ENCODE measurements around the gene MKNK1.

Gene MKNK1

DNA sequence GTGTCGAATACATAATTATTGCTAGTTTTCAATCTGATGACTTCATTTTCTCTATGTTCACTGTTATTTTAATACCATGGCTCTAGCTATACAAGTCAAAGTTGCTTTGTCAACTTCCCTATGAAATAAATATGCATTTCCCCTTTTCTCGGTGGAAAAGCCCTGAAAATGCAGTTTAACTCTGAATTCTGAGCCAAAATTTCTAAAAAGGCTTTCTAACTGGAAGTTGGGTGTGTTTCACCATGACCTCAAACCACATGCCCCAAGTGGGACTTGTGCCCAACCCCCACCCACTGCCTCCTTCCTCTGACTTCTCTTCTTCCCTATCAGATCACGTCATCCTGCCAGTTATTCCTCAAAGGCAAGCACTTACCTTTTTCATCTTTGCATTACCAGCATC, 8.9 kb downstream of the MKNK1 start:
- no peak for DNase-seq (ENCODE audit: low spot score)

DNA sequence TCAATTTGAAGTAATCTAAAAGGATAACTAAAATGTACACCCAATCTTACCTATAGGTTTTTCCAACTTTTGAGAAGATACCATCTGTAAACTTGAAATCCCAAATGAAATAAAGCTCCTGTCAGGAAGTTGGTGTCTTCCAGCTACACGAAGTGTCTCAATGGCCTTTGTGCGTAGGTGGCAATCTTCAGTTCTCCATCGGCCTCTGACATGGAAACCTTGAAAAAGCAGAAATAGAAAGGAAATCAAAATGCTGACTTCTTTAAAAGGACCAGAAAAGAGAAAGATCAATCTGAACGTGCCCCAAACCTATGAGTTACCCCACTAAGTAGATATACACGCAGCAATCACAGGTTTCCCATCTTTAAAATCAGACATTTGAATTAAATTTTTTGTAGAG, 10.0 kb downstream of the MKNK1 start:
- DNase-seq (ENCODE audit: low spot score) = no peak

DNA sequence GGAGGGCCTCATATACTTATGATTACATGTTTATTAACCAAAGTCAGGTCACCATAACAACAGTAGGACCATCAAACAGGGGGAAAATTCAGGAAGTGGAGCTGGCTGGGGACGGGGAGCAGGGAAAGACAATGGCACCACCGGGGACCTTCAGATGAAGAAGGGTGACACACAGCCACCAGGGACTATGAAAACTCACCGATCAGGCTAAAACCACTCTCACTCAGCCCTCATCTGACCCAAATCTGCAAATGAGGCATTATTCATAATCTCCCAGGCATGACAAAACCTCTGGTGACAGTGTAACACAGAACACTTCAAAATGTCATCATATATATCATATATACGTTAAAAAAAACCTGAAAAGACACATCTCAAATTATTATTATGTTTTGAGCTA, 11.2 kb downstream of the MKNK1 start:
- no peak for DNase-seq (ENCODE audit: low spot score)

DNA sequence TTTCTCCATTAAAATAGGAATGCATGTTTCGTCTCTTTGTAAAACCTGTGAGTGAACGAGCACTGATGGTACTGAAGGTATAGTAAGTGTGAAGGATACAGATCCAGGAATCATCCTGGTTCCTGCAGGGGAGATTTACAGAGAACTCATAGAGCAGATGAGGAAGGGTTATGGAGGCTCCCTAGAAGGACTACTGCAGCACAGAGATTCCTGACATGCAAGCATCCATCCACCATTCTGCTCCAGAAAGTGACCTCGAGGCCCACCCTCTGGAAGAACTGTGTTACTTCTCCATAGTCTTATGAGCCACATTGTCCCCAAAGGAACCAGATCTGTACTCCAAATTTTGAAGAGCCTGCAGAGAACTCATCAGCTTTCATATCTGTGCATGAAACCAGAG, 14.5 kb downstream of the MKNK1 start:
- no peak for DNase-seq (ENCODE audit: low spot score)

DNA sequence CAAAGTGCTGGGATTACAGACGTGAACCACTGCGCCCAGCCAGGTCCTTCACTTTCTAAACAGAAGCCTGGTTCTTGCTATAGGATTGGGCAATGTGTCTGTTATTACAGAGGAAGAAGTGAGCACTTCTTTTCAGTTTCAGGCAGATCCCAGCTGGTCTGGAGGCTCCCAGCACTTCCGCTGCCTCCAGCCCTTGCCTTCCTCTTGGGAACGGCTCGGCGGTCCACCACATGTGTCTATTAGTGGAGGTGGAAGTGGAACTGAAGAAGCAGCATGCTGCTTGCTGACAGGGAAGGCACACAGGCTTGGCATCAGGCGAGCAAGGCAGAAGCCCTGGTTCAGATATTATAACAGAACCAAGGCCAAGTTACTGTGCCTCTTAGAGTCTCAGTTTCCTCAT, 17.0 kb downstream of the MKNK1 start:
- no peak for DNase-seq (ENCODE audit: low spot score)

DNA sequence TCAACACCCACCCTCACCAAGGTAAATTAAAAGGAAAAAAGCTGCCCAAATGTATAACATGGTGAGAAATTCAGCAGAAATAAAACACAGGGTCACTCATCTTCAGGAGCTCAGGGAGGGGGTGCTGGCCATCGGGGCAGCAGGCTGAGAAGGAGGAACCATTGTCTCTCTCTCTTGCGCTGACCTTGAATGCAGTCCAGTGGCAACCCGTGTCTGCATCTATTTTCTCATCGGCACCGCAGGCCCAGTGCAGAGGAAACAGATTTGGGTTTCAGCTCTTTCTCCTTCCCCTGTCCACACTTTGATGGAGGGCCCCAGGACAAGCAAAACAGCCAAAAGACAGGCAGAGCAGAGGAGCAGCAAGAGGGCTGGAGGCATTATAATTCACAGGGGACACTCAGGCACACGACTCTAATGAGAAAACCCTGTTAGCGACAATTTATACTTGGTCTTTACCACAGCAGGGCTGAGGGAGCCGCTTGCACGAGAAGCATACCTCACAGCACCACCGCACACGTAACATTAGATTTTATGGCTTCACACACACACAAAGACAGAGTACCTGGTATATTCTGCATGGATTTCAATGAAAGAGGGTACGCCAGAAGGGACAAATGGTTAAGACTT, 18.6 kb downstream of the MKNK1 start:
- DNase-seq (ENCODE audit: low spot score) = no peak

DNA sequence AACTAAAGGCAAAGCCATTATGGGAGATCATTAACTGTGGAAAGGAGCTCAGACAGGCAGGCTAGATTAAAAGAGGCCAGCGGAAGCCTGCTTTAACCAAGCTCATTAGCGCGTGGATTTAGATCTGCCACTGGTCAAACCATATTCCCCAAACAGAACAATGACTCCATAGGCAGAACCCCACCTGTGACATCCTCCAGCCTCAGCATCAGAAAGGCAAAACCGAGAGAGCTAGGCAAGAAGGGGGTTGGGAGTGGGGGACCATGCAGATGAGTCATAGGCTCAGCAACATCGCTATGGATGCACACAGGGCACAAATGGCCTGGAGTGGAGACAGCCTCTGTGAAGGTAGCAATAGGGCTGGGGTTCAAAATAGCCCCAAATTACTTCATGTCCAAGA, 20.6 kb downstream of the MKNK1 start:
- DNase-seq (ENCODE audit: low spot score) = no peak

DNA sequence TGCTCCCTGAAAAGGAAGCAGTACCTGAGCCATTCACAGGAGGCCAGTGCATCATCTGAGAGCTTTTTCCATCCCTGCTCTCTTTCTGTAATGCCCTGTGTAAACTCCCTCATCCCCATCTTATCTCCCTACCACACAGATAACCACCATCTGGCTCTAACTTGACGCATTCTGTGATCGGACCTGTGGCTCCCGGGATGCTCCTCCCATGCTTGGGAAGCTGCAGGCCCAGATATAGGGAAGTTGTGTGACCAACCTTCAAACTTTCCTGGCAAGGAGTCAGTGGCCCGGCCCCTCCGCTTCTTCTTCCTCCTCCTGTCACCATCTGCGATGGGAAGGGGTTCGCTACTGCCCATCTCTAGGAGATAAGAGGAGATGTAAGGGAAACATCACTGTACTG, 21.1 kb downstream of the MKNK1 start:
- DNase-seq (ENCODE audit: low spot score) = no peak

DNA sequence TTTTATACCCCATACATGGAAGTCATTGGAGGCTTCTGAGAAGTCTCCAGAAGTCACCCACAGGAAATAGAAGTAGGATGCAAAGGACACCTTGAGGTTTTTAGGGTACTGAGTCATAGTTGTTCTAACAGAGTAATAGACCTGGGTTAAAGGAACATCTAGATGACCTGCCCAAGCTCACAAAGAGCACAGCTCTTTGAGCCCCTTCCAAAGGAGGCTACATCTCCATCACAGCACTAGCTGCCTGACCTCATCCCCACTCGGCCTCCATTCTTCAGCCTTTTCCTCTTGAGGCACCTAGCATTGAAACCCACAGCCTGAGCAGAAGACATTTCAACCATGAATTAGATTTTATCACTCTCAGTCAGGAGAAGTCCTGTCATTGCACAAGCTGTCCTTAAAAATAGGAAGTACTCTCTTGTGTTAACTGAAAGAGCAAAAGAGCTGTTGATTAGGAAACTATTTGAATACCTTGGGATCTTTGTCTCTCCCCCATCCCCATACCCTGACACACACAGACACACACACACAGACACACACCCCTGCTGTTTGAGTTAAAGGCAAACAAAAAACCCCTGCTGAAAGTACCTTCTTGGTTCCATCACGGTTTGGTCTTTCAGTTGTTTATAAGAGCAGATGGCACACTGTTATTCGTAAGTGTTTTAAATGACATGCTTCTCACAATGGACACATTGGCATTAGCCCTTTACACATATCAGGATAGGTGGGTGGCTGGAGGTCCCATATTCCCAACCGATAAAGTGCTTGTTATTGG, 22.2 kb downstream of the MKNK1 start:
- DNase-seq (ENCODE audit: low spot score) = no peak

DNA sequence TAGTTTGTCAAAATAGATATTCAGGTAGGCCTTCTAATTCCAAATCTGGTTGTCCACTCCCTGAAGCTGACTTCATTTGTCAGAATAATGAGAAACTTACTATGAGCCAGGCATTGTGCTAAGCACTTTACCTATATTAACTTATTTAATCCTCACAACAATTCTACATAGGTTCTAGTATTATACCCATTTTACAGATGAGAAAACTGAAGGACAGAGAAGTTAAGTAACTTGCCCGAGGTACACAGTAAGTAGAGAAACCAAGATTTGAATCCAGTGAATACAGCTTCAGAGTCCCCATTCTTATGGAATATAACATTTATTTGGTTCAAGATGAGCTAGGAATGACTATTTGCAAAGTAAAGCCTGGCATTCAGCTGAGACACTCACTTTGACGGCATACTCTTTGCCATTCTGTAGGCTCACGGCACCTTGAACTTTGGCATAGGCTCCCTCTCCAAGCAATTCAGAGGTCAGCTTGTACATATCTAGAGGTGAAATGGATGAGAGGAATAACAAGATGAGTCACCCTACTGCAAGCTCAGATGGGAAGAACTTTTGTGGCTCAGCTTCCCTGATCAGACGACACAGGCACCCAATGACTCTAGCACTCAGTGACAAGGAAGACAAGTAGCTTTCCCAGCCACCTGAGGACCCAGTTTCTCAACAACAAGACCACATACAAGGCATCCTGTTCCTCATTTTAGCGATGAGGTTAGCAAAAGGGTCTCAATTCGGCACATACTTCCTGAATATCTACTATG, 23.7 kb downstream of the MKNK1 start:
- no peak for DNase-seq (ENCODE audit: low spot score)

DNA sequence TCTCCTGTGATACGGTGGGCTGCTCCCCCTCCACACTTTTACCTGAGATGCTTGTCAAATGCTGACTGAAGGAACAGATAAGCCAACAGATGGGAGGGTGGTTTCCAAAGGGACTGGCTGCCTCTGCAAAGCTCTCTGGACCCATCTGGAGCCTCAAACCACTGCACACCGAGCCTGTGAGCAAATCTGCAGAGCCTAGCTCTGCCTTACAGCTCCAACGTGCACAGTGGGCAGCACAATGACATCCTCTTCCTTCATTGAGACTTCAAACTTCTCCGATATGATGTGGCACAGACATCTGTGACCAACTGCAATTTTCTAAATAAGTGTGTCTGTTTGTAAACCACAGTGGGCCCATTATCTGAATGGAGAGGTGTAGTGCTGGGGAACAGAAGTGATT, 26.4 kb downstream of the MKNK1 start:
- DNase-seq (ENCODE audit: low spot score) = no peak

DNA sequence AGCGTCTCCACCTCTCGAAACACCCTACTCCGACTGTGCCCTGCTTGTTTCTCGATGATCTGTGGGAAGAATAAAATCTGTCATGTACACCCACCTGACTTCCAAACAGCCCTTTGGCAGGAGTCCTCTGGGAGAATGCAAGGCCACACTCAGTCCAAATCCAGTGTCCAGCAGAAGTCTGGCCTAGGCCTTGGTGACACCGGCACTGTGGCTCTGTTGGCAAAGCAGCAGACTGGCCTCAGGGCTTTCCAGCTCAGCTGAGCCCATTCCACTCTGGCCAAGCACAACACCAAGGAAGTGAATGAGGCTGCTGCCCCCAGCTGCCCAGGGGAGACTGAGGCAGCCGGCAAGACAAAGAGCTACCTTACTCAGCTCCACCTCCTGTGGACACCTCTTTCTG, 27.5 kb downstream of the MKNK1 start:
- DNase-seq (ENCODE audit: low spot score) = no peak

DNA sequence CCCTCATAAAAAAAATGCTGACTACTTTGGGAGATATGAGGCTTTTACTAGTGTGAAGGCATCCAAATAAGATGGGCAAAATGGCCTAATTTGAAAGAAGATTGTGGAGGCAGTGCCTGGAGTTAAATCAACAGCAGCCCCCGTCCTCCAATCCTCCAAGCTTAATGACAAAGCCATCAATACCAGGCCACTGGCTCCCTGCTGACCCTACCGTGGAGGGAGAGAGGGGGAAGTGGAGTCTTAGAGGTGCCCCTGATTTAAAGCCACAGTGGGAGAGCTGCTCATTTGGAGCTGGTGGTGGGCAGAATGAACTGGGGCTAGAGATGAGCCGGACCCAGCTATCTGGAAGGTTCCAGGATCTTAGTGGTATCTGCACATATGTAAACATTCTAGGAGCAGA, 28.3 kb downstream of the MKNK1 start:
- no peak for DNase-seq (ENCODE audit: low spot score)

DNA sequence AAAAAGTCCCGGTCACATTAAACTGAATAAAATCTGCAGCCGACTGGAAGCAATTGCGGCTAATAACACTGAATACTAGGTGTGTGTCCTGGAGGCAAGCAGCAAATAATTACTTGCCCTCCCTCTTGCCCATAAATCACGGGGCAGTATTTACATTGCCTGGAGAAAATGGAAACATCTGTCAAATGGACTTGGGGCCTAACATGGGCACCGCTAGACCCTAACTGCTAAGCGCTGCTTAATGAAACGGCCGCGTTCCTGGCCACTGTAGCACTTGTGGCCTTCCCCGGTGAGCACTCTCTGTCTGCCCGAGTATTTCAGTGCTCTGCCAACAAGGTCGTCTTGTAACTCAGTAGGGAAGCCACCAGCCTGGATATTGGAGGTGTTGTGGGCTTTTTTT, 28.8 kb downstream of the MKNK1 start:
- no peak for DNase-seq (ENCODE audit: low spot score)

DNA sequence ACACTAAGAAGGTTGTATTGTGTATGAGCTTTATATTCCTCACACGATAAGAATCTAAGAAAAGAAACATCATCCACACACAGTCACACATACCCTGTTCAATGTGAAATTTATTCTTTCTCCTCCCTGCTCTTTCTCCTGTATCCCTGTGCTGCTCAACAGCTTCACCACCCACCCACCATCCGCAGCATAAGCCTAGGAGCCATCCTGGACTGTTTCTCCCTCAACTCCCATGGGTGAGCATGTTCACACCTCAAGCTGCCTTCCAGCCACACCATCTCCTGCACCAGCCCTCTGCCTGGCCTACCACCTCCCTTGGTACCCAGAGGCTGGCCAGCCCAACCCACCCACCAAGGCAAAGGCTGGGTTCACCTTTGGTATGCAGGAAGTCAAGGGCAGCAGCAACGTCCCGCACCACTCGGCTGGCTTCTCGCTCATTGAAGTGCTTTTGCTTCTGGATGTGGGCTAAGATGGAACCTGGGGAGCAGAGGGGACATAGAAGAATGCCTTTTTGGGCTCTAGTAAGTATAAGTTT, 32.3 kb downstream of the MKNK1 start:
- no peak for DNase-seq (ENCODE audit: low spot score)

DNA sequence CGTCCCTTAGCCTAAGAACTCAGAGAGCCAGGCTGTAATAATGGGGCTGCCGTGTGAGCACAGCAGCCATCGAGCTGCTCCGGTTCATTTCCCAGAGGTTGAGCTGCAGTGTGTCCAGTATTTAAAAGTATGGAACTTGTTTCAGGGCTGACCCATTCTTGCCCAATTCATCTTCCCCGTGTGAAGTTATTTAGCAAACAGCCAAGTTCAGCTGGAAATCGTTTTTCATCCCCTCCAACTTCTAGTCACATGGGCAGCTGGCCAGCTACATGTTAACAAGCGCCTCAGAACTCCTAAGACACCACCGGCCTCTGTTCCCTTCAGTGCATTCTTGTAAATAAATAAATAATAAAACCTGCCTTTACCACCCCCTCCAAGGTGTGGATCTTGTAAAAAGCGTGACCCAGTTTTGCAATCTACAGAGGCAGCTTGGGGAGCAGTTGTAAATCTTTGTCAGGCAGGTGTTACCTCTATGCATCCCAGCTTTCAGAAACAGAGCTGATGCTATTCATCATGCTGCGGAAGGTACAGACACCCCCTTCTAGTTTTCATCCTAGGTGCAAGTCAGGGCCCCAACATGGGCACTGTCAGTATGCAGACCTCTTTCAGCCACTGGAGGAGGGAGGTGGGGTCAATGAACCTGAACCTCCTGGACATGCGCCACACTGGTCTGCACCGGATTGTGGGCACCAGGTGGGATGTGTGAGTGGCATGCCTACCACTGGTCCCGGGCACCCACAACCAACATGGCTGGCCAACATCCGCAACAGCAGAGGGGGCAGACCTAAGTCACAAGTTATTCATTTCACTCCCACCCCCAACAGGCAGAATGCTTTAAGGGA, 34.0 kb downstream of the MKNK1 start:
- DNase-seq (ENCODE audit: low spot score) = peak; percentile 30

DNA sequence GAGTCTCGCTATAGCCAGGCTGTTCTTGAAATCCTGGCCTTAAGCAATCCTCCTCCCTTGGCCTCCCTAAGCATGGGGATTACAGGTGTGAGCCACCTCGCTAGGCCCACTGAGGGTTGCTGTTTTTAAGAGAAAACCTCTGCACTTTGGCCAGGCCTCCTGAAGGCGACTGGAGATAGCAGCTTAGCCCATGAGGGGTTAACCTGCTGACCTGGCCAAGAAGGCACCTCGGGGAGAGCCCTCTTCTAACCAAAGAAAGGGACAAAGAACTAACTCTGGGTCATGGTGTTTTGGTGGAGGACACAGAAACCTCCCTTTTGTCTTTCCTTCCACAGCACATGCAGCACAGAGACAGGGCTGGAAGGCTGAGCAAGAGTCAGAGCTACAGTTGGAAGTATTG, 35.0 kb downstream of the MKNK1 start:
- no peak for DNase-seq (ENCODE audit: low spot score)

DNA sequence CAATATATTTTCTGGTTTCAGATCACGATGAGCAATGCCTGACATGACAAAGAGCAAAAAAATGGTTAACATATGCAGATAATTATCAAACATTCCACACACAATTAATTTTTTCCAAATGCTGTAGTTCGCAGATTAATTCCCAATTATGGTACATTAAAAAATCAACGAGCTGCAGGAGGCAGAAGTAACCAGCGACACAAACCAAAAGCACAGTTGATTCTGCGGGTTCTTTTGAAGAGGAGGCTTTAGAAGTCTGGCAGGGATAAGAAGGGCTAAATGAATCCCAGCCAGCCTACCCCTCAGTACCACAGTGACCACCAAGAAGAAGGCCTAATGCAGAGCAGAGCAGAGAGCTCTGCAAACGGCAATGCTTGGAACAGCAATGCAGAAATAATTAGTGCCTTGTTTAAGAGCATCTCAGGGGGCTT, 35.6 kb downstream of the MKNK1 start:
- no peak for DNase-seq (ENCODE audit: low spot score)

DNA sequence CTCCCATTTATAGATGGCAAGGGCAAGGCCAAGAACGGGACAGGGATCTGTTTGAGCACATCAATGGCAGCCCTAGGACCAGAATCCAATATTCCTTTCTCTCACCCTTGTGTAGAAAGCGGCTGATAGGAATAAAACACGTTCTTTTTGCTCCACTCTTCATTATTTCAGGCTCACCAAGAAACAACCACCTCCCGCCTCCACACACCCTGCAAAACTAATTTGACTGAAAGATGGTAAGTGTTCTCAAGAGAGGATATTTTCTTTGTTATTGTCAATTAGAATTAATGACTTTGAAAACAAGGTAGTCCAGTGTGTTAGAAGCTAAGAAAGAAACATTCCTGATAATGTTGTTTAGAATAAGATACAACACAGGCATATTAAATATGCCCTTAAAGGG, 40.7 kb downstream of the MKNK1 start:
- no peak for DNase-seq (ENCODE audit: low spot score)

DNA sequence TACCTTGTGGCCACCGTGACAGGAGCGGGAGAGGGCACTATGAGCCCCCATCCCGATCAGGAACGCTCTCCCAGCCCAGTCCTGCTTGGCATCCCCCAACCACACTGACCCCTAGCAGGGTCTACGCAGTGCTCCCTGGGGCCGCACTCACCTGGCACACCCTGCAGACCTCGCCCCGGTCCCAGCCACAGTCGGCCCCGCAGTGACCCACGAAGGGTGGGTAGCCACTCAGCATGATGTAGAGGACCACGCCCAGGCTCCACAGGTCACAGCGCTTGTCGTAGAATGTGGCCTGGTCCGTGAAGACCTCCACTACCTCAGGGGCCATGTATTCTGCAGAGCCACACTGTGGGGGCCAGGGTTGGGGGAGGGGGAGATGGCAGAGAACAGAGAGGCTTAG, 41.6 kb downstream of the MKNK1 start:
- DNase-seq (ENCODE audit: low spot score) = no peak

DNA sequence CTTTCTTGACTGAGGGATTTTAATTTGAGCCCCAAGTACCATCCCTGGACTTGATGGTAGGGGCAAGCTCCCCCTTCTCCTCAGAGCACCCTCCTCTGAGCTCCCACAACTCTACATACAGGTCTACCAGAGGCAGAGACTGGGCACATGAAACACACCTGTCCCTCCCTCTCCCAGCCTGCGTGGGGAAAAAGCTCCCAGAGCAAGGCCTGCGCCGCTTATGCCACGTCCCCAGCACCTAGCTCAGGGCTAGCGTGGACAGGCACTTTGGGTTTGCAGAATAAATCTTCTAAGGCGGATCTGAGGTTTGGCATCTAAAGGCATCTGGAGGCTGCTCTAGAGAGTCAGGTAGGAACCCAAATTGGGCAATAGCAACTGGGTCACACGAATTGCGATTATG, 45.1 kb downstream of the MKNK1 start:
- no peak for DNase-seq (ENCODE audit: low spot score)
